ENCODE measurements around the gene TADA2B. TPM values are rescaled to one million over a fixed set of nuclear protein-coding genes. Genes with fewer than 3 reads are reported as not detected.

TADA2B gene
- total and polyA plus RNA-seq, 2 of the 4 experiments (the other 2 are of a cell fraction), result 6.1 to 8.6 TPM

- Histone ChIP-seq H3K79me1 (ENCODE audit: low read depth in 1 of 2, low read length in 2 of 2) (peaks cover 17 to 39% of the 10 kb centered on the region in 2 experiments), H3K4me3 (ENCODE audit: insufficient read depth, low read depth, low read length) (peak overlapping the region; percentile 74), H3K4me2 (ENCODE audit: low read depth, low read length) (peak overlapping the region; percentile 73), H3K18ac (ENCODE audit: low read depth, low read length) (no peak overlapping the region), H3K27me3 (ENCODE audit: control insufficient read depth, insufficient read depth, low read length) (peaks cover 2% of the 10 kb centered on the region; the same call in 1 of the 2 replicates), H2BK120ac (ENCODE audit: low read depth, low read length) (no peak overlapping the region), H3K23ac (ENCODE audit: low read depth, low read length) (peak overlapping the region; percentile 63; the same call in 1 of the 2 replicates), H2AK5ac (ENCODE audit: low read depth, low read length) (no peak overlapping the region), H3K4ac (ENCODE audit: low read depth, low read length) (peak overlapping the region; percentile 42), H3K9me3 (ENCODE audit: control insufficient read depth, insufficient read depth, low read length) (no peaks in the 10 kb centered on the region), H2BK15ac (ENCODE audit: low read depth, low read length) (no peak overlapping the region), H3K9me1 (ENCODE audit: insufficient read depth, low read length) (peaks cover 3% of the 10 kb centered on the region; the same call in 1 of the 2 replicates), H3K14ac (replicated peaks; ENCODE audit: low read depth, low read length) (peak overlapping the region; percentile 33), H4K5ac (ENCODE audit: low read depth, low read length) (peak overlapping the region; percentile 33; the same call in 1 of the 2 replicates), H4K91ac (ENCODE audit: insufficient read depth, low read depth, low read length) (no peak overlapping the region), H2AFZ (replicated peaks; ENCODE audit: low read length, poor library complexity) (peak overlapping the region; percentile 97), H3K9ac (ENCODE audit: low read depth, low read length) (peak overlapping the region; percentile 79), H2BK5ac (ENCODE audit: low read depth, low read length, poor library complexity, severe bottlenecking) (no peak overlapping the region), H3K4me1 (ENCODE audit: control insufficient read depth, insufficient read depth, low read length) (peaks cover 7% of the 10 kb centered on the region; the same call in 1 of the 2 replicates), H3K36me3 (ENCODE audit: control insufficient read depth, insufficient read depth, low read length) (peaks cover 9% of the 10 kb centered on the region), H2AK9ac (replicated peaks; ENCODE audit: low read depth, low read length, poor library complexity) (peak overlapping the region; percentile 99), H4K20me1 (ENCODE audit: insufficient read depth, low read length) (peaks cover 19% of the 10 kb centered on the region), H3K27ac (ENCODE audit: insufficient read depth, low read length) (peak overlapping the region; percentile 85), H4K8ac (ENCODE audit: low read depth in 2 of 2, low read length in 2 of 2) (peak overlapping the region; percentile 56 to 80; a peak in 2 of 4 replicates), H2BK20ac (ENCODE audit: low read depth, low read length) (no peak overlapping the region), H3K56ac (ENCODE audit: extremely low read depth, insufficient read depth, low read length) (peak overlapping the region; percentile 70; the same call in 1 of the 2 replicates)
- dilution Hi-C loops (cut with HindIII; ENCODE audit: low sequenced_read_pairs, unreplicated experiment) (no loop called here), intact Hi-C loops (cut with micrococcal nuclease) (loop anchor here (2.0 kb wide), 1 partner anchor 56 kb away; no protein-coding TSS in a partner anchor), in situ Hi-C loops (cut with MboI; ENCODE audit: low sequenced_read_pairs) (no loop called here)
- 0% methylated on average over 32 of the region's 50 CpGs; no CpG with 5 or more reads in 1 of the 2 experiments for WGBS, 2 experiments (ENCODE audit: extremely low coverage in 2 of 2, insufficient read length in 1 of 2)
- POLR2A ChIA-PET (ENCODE audit: unreplicated experiment), result interaction anchor here (0.6 to 1.0 kb wide), 4 partner anchors 28 to 1293 kb away, joined by 3 to 4 read pairs (median 4); no protein-coding TSS in a partner anchor
- DNase-seq (no peak), ATAC-seq (ENCODE audit: low read depth) (peak; percentile 22)
- no TSS peak for BruUV-seq (replicated peaks)
- no peak for TF ChIP-seq SMC3 (IDR thresholded peaks at IDR 0.05; ENCODE audit: low read depth, low read length)
- TF ChIP-seq MAZ (IDR thresholded peaks at IDR 0.05; ENCODE audit: borderline replicate concordance, low read depth, low read length), result no peak
- no peak for TF ChIP-seq NFE2L2 (IDR thresholded peaks at IDR 0.05; ENCODE audit: low read depth, low read length)
- no peak for TF ChIP-seq RFX5 (IDR thresholded peaks at IDR 0.05; ENCODE audit: low read depth, low read length)
- no peak for TF ChIP-seq CTCF (conservative IDR thresholded peaks at IDR 0.05; ENCODE audit: low read depth, low read length)
- no peak for TF ChIP-seq BHLHE40 (IDR thresholded peaks at IDR 0.05; ENCODE audit: low read depth, low read length)
- TF ChIP-seq ELK1 (IDR thresholded peaks at IDR 0.05; ENCODE audit: borderline replicate concordance, low read depth, low read length), result no peak
- no peak for TF ChIP-seq MXI1 (IDR thresholded peaks at IDR 0.05; ENCODE audit: borderline replicate concordance, low read depth, low read length)
- no peak; the same call in 1 of the 2 replicates for TF ChIP-seq POLR2A (IDR thresholded peaks at IDR 0.05; ENCODE audit: low read depth, low read length)
- TF ChIP-seq RAD21 (IDR thresholded peaks at IDR 0.05; ENCODE audit: low read length), result no peak
- no peak for TF ChIP-seq MAFK (IDR thresholded peaks at IDR 0.05; ENCODE audit: low read depth, low read length)
- TF ChIP-seq CEBPB (IDR thresholded peaks at IDR 0.05; ENCODE audit: low read depth, low read length), result no peak
- CTCF ChIA-PET, result interaction anchor here (0.6 to 1.5 kb wide), 4 partner anchors 25 to 159 kb away, joined by 3 to 4 read pairs (median 3); partner anchors contain the start of genes TADA2B and TBC1D14
Measured at GRCh38 chr4:7068279-7068842, 25.2 kb downstream of the TADA2B start.

Data from IMR-90 (cell line).